Lower lobe of right lung (tissue), 2 donors: ENCODE measurements around the gene MCCD1. TPM values are rescaled to one million over a fixed set of nuclear protein-coding genes. Genes with fewer than 3 reads are reported as not detected.
A peak's percentile ranks its signal among the peaks of the same experiment; 100 is the strongest.

Experiments used
- ATAC-seq, 2 donors: fragments of 200-7000 bp; cut with Tn5 transposase; one replicate each; pipeline ENCODE4 v1.9.1; 2020 to 2022; ENCODE audit warnings: mild to moderate bottlenecking in 2 of 2, moderate library complexity in 2 of 2
- DNase-seq: peaks from one replicate; pipeline ENCODE4 v3.0.0-alpha.2; 2020
- H3K27ac ChIP-seq: fragments of 200-600 bp; one replicate; pipeline ENCODE4 v1.8.0; 2022
- H3K27me3 ChIP-seq: fragments of 200-600 bp; one replicate; pipeline ENCODE4 v1.8.0; 2022; ENCODE audit warnings: low read depth
- H3K36me3 ChIP-seq: fragments of 200-600 bp; one replicate; pipeline ENCODE4 v1.8.0; 2022; ENCODE audit warnings: mild to moderate bottlenecking
- H3K4me1 ChIP-seq: fragments of 200-600 bp; one replicate; pipeline ENCODE4 v1.8.0; 2022
- H3K4me3 ChIP-seq: fragments of 200-600 bp; one replicate; pipeline ENCODE4 v1.8.0; 2022; ENCODE audit warnings: mild to moderate bottlenecking
- H3K9me3 ChIP-seq: fragments of 200-600 bp; one replicate; pipeline ENCODE4 v1.8.0; 2022
- intact Hi-C: fragments of 100-400 bp; cut with DNase I; formaldehyde crosslinking; loops from one replicate; pipeline ENCODE4 v1.11.0; 2022
- total RNA-seq: library from RNA; stranded (reverse); fragmentation: NEBNext Ultra II Directional; extraction: Animal tissue kit (Norgen Biotek cat#: 25700); gene quantifications from one replicate; pipeline ENCODE4 v1.2.1, GENCODE V29; 2021
- TF ChIP-seq, protein P1 (sequence below): fragments of 200-600 bp; IDR thresholded peaks from one replicate; pipeline ENCODE4 v1.8.0; 2022; ENCODE audit warnings: antibody characterized with exemption, mild to moderate bottlenecking
- donor health status: DM: no; HTN: yes; CAD: no; lungs with severe emphysema.

The MCCD1 gene
- total RNA-seq, 1 donor from 2014 or later, result not detected

DNA sequence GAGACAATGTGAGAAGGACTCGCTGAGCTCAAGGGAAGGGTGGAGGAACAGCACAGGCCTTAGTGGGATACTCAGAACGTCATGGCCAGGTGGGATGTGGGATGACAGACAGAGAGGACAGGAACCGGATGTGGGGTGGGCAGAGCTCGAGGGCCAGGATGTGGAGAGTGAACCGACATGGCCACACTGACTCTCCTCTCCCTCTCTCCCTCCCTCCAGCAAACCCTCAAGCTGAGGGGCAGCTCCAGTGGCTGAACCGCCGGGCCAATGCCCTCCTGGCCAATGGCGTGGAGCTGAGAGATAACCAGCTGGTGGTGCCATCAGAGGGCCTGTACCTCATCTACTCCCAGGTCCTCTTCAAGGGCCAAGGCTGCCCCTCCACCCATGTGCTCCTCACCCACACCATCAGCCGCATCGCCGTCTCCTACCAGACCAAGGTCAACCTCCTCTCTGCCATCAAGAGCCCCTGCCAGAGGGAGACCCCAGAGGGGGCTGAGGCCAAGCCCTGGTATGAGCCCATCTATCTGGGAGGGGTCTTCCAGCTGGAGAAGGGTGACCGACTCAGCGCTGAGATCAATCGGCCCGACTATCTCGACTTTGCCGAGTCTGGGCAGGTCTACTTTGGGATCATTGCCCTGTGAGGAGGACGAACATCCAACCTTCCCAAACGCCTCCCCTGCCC lies 48.3 kb downstream of the MCCD1 start:
- ATAC-seq, result no peak
- Histone ChIP-seq H3K4me3 (peak overlapping the region; percentile 53), H3K9me3 (no peaks in the 10 kb centered on the region), H3K27ac (no peak overlapping the region), H3K4me1 (peaks cover 23% of the 10 kb centered on the region), H3K27me3 (no peaks in the 10 kb centered on the region), H3K36me3 (no peaks in the 10 kb centered on the region)
- no peak for DNase-seq
- TF ChIP-seq, protein P1, sequence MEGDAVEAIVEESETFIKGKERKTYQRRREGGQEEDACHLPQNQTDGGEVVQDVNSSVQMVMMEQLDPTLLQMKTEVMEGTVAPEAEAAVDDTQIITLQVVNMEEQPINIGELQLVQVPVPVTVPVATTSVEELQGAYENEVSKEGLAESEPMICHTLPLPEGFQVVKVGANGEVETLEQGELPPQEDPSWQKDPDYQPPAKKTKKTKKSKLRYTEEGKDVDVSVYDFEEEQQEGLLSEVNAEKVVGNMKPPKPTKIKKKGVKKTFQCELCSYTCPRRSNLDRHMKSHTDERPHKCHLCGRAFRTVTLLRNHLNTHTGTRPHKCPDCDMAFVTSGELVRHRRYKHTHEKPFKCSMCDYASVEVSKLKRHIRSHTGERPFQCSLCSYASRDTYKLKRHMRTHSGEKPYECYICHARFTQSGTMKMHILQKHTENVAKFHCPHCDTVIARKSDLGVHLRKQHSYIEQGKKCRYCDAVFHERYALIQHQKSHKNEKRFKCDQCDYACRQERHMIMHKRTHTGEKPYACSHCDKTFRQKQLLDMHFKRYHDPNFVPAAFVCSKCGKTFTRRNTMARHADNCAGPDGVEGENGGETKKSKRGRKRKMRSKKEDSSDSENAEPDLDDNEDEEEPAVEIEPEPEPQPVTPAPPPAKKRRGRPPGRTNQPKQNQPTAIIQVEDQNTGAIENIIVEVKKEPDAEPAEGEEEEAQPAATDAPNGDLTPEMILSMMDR, result no peak
- intact Hi-C loops, result no loop called here

DNA sequence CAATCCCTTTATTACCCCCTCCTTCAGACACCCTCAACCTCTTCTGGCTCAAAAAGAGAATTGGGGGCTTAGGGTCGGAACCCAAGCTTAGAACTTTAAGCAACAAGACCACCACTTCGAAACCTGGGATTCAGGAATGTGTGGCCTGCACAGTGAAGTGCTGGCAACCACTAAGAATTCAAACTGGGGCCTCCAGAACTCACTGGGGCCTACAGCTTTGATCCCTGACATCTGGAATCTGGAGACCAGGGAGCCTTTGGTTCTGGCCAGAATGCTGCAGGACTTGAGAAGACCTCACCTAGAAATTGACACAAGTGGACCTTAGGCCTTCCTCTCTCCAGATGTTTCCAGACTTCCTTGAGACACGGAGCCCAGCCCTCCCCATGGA lies 48.8 kb downstream of the MCCD1 start:
- TF ChIP-seq, protein P1, result no peak
- intact Hi-C loops, result no loop called here
- Histone ChIP-seq H3K4me3 (peak overlapping the region; percentile 53), H3K9me3 (no peaks in the 10 kb centered on the region), H3K27me3 (no peaks in the 10 kb centered on the region), H3K27ac (no peak overlapping the region), H3K36me3 (no peaks in the 10 kb centered on the region), H3K4me1 (peaks cover 28% of the 10 kb centered on the region)
- no peak for DNase-seq
- no peak for ATAC-seq

DNA sequence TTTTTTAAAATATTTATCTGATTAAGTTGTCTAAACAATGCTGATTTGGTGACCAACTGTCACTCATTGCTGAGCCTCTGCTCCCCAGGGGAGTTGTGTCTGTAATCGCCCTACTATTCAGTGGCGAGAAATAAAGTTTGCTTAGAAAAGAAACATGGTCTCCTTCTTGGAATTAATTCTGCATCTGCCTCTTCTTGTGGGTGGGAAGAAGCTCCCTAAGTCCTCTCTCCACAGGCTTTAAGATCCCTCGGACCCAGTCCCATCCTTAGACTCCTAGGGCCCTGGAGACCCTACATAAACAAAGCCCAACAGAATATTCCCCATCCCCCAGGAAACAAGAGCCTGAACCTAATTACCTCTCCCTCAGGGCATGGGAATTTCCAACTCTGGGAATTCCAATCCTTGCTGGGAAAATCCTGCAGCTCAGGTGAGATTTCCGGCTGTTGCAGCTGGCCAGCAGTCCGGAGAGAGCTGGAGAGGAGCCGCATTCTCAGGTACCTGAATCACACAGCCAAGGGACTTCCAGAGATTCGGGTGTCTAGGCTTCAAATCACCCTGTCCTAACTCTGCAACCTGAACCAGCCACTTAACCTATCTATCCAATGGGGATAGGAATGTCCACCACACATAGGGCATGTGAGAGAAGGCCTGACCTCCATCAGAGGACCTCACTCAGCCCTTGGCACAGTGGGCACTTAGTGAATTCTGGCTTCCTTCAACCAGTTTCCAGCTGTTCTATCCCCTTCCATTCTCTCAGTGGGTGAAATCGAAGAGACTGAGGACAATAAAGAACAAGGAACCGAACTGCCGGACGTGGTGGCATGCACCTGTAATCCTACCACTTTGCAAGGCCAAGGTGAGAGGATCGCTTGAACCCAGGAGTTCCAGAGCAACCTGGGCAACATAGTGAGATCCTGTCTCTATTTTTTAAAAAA lies 49.7 kb downstream of the MCCD1 start:
- Histone ChIP-seq H3K27me3 (no peaks in the 10 kb centered on the region), H3K27ac (no peak overlapping the region), H3K4me3 (no peak overlapping the region), H3K36me3 (no peaks in the 10 kb centered on the region), H3K4me1 (peaks cover 35% of the 10 kb centered on the region), H3K9me3 (no peaks in the 10 kb centered on the region)
- no peak for ATAC-seq
- TF ChIP-seq, protein P1, result no peak
- intact Hi-C loops, result no loop called here
- no peak for DNase-seq

DNA sequence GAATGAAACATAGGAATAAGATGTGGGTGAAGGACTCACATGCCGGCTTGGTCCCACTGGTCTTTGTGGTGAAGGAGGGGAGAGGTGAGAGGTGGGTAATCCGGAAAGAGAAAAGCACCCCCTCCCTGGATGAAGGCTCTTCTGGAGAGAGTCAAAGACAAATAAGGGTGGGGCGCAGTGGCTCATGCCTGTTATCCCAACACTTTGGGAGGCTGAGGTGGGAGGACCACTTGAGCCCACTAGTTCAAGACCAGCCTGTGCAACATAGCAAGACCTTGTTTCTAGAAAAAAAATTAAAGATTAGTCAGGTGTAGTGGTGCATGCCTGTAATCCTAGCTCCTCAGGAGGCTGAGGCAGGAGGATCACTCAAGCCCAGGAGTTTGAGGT lies 50.4 kb downstream of the MCCD1 start:
- TF ChIP-seq, protein P1, result no peak
- Histone ChIP-seq H3K27ac (no peak overlapping the region), H3K27me3 (no peaks in the 10 kb centered on the region), H3K36me3 (no peaks in the 10 kb centered on the region), H3K4me1 (peaks cover 35% of the 10 kb centered on the region), H3K9me3 (no peaks in the 10 kb centered on the region), H3K4me3 (no peak overlapping the region)
- DNase-seq (no peak), ATAC-seq (no peak)
- intact Hi-C loops, result no loop called here

Other genes starting within 250 kb of the MCCD1 start
- 2,736 TPM for gene HLA-B, start 171.8 kb upstream of the MCCD1 start, total RNA-seq
- 33.1 TPM for gene MICA, start 125.4 kb upstream of the MCCD1 start, total RNA-seq
- gene MICB, start 30.8 kb upstream of the MCCD1 start, total RNA-seq, result 13.8 TPM
- 265 TPM for gene DDX39B, start 13.0 kb downstream of the MCCD1 start, total RNA-seq
- 1.6 TPM for gene ATP6V1G2, start 17.6 kb downstream of the MCCD1 start, total RNA-seq
- gene NFKBIL1, start 18.6 kb downstream of the MCCD1 start, total RNA-seq, result 17.8 TPM
- gene LTA, start 43.3 kb downstream of the MCCD1 start, total RNA-seq, result not detected
- 4.5 TPM for gene TNF, start 46.6 kb downstream of the MCCD1 start, total RNA-seq
- gene LTB, start 53.5 kb downstream of the MCCD1 start, total RNA-seq, result 10.0 TPM
- 127 TPM for gene LST1, start 57.3 kb downstream of the MCCD1 start, total RNA-seq
- 2.6 TPM for gene NCR3, start 64.0 kb downstream of the MCCD1 start, total RNA-seq
- 109 TPM for gene AIF1, start 86.3 kb downstream of the MCCD1 start, total RNA-seq
- 133 TPM for gene PRRC2A, start 91.8 kb downstream of the MCCD1 start, total RNA-seq
- gene BAG6, start 123.7 kb downstream of the MCCD1 start, total RNA-seq, result 253 TPM
- 1.6 TPM for gene APOM, start 126.9 kb downstream of the MCCD1 start, total RNA-seq
- 24.7 TPM for gene C6orf47, start 131.8 kb downstream of the MCCD1 start, total RNA-seq
- 15.4 TPM for gene GPANK1, start 136.0 kb downstream of the MCCD1 start, total RNA-seq
- gene CSNK2B, start 137.1 kb downstream of the MCCD1 start, total RNA-seq, result 117 TPM
- gene LY6G5B, start 141.0 kb downstream of the MCCD1 start, total RNA-seq, result 11.0 TPM
- 2.9 TPM for gene LY6G5C, start 152.1 kb downstream of the MCCD1 start, total RNA-seq
- gene ABHD16A, start 174.4 kb downstream of the MCCD1 start, total RNA-seq, result 56.4 TPM
- 0.97 TPM for gene LY6G6F, start 177.9 kb downstream of the MCCD1 start, total RNA-seq
- gene LY6G6D, start 186.4 kb downstream of the MCCD1 start, total RNA-seq, result not detected
- not detected for gene LY6G6C, start 192.8 kb downstream of the MCCD1 start, total RNA-seq
- gene MPIG6B, start 194.4 kb downstream of the MCCD1 start, total RNA-seq, result 2.6 TPM
- 67.0 TPM for gene DDAH2, start 200.3 kb downstream of the MCCD1 start, total RNA-seq
- 310 TPM for gene CLIC1, start 207.6 kb downstream of the MCCD1 start, total RNA-seq
- gene MSH5, start 211.0 kb downstream of the MCCD1 start, total RNA-seq, result 14.9 TPM
- gene SAPCD1, start 233.7 kb downstream of the MCCD1 start, total RNA-seq, result 1.2 TPM
- 4.2 TPM for gene VWA7, start 248.4 kb downstream of the MCCD1 start, total RNA-seq